Suprapubic skin (tissue), 3 donors: ENCODE data around the gene SLC35C1.

Experiments used
- CTCF ChIP-seq, 2 donors: fragments of 200-600 bp in 1 of 2; fragments of 450-650 bp in 1 of 2; sonication (generic) in 1 of 2; IDR thresholded peaks; one replicate each; pipeline ENCODE4 v1.5.1; 2016 to 2019; ENCODE audit warnings: antibody characterized with exemption in 2 of 2, mild to moderate bottlenecking in 1 of 2, moderate library complexity in 1 of 2
- EP300 ChIP-seq: sonication (generic); formaldehyde crosslinking; IDR thresholded peaks from one replicate; pipeline ENCODE4 v1.6.1; 2017; ENCODE audit warnings: antibody characterized with exemption

DNA sequence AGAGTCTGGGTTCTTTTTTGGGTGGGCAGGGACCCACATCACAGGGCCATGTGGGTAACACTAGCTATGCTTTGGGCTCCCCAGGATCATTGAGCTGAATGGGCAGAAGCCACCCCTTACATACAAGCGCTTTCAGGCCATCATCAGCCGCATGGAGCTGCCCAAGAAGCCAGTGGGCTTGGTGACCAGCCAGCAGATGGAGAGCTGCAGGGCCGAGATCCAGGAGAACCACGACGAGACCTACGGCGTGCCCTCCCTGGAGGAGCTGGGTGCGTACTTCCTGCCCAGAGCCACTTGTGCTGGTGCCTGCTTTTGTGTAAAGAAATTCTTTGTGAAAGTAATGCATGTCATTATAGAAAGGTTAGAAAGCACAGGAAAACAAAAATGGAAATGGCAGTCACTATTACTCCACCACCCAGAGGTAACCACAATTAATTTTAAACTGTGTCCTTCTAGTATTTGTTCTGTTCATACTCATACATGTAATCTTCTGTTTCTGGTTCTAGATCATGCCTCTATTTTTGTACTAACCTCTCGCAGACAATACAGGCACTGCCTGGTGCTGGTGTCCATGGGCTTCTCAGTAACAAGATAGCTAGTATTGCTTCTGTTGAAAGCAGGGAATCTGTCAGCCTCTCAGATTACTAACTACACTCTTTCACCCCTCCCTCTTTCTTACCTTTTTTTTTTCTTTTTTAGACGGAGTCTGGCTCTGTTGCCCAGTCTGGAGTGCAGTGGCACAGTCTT lies 56.0 kb downstream of the SLC35C1 start:
- TF ChIP-seq CTCF (IDR thresholded peaks at IDR 0.05) (no peak), EP300 (no peak)
